HepG2 (cell line): ENCODE measurements around the gene UTRN. TPM values are rescaled to one million over a fixed set of nuclear protein-coding genes. Genes with fewer than 3 reads are reported as not detected.

ENCODE experiments used
- ATAC-seq: fragments of 200-7000 bp; cut with Tn5 transposase; 3 replicates; pipeline ENCODE4 v1.9.1; 2020; ENCODE audit warnings: mild to moderate bottlenecking, moderate library complexity
- BruUV-seq: library from RNA; stranded (reverse); fragments of 400-500 nt; replicated peaks from 2 replicates; lab custom pipeline; 2021; lab: Mats Ljungman, UMichigan
- CTCF ChIA-PET: fragments of 300-600 bp; formaldehyde crosslinking; extraction: SDS; loops from one replicate; lab custom pipeline; 2021; ENCODE audit warnings: low total read pairs, inconsistent platforms, low intra/inter-chr PET ratio; lab: Yijun Ruan, JAX
- POLR2A ChIA-PET: fragments of 350-600 bp; sonication (Branson Sonifier 250); formaldehyde crosslinking; loops from one replicate; lab custom pipeline; 2020; ENCODE audit warnings: antibody characterized with exemption, inconsistent platforms; lab: Yijun Ruan, JAX
- DNase-seq: peaks from one replicate; pipeline ENCODE4 v3.0.0-alpha.2; 2015; ENCODE audit warnings: low spot score
- FAIRE-seq: peaks from 3 replicates; lab custom pipeline; 2011; peaks lifted over from hg19 to GRCh38; lab: Jason Lieb, UNC
- H2AFZ ChIP-seq: one replicate; pipeline ENCODE4 v1.6.1; 2011; ENCODE audit warnings: low read length, inconsistent platforms
- H3K27ac ChIP-seq: fragments of 300-600 bp; 3 replicates; pipeline ENCODE4 v1.8.0; 2011; ENCODE audit warnings: mixed run types, mild to moderate bottlenecking, mixed read lengths, low read length, inconsistent platforms; ENCODE audit not compliant: insufficient read depth; ENCODE audit errors: extremely low read length
- H3K27me3 ChIP-seq, 2 experiments: fragments of 200-600 bp in 1 of 2; 2 replicates in 1 of 2; 3 replicates in 1 of 2; pipeline versions ENCODE4 v1.6.0 to v1.8.0; 2011; ENCODE audit warnings: low read length in 2 of 2, mild to moderate bottlenecking in 2 of 2, moderate library complexity in 2 of 2, inconsistent platforms in 1 of 2; ENCODE audit not compliant: insufficient read depth in 2 of 2, control insufficient read depth in 1 of 2
- H3K36me3 ChIP-seq, 2 experiments: fragments of 200-600 bp in 1 of 2; replicated peaks in 1 of 2; 2 replicates in 1 of 2; 3 replicates in 1 of 2; pipeline versions ENCODE4 v1.5.1 to v1.8.0; 2011; ENCODE audit warnings: low read length in 2 of 2, inconsistent platforms in 1 of 2; ENCODE audit not compliant: insufficient read depth in 2 of 2, control insufficient read depth in 1 of 2
- H3K4me1 ChIP-seq: 2 replicates; pipeline ENCODE4 v1.5.1; 2012; ENCODE audit warnings: low read length, inconsistent platforms; ENCODE audit not compliant: insufficient read depth
- H3K4me2 ChIP-seq: 2 replicates; pipeline ENCODE4 v1.6.0; 2011; ENCODE audit warnings: low read depth, low read length, inconsistent platforms
- H3K4me3 ChIP-seq, 3 experiments: fragments of 200-600 bp in 1 of 3; sonication (generic), shearing (Covaris generic) in 1 of 3; replicated peaks in 1 of 3; 2 replicates each; pipeline ENCODE4 v1.5.1; 2011 to 2016; ENCODE audit warnings: low read length in 3 of 3, inconsistent platforms in 2 of 3, low read depth in 2 of 3, mild to moderate bottlenecking in 2 of 3, control low read depth in 1 of 3, mixed read lengths in 1 of 3; ENCODE audit not compliant: insufficient read depth in 1 of 3
- H3K79me2 ChIP-seq: one replicate; pipeline ENCODE4 v1.6.1; 2011; ENCODE audit warnings: low read length, inconsistent platforms; ENCODE audit not compliant: insufficient read depth
- H3K9ac ChIP-seq: 2 replicates; pipeline ENCODE4 v1.6.0; 2011; ENCODE audit warnings: mild to moderate bottlenecking, low read depth, low read length, inconsistent platforms; ENCODE audit not compliant: insufficient read depth
- H3K9me3 ChIP-seq: 2 replicates; pipeline ENCODE4 v1.5.1; 2012; ENCODE audit warnings: mild to moderate bottlenecking, low read length
- H4K20me1 ChIP-seq: 2 replicates; pipeline ENCODE4 v1.6.0; 2011; ENCODE audit warnings: inconsistent platforms, mild to moderate bottlenecking, low read length, moderate library complexity; ENCODE audit not compliant: insufficient read depth
- CEBPB ChIP-seq: IDR thresholded peaks from 2 replicates; pipeline ENCODE4 v1.6.1; 2011; ENCODE audit warnings: low read depth, low read length, improper control_type of control experiment, borderline replicate concordance
- STAT5B ChIP-seq: sonication (generic); formaldehyde crosslinking; IDR thresholded peaks from 2 replicates; pipeline ENCODE4 v1.4.0; 2020; ENCODE audit warnings: missing genetic modification reagents
- ZBTB33 ChIP-seq: sonication (generic); formaldehyde crosslinking; IDR thresholded peaks from 2 replicates; pipeline ENCODE4 v1.4.0; 2020; ENCODE audit warnings: missing genetic modification reagents
- WGBS: methylation state at CpG from one replicate; pipeline ENCODE4 v1.1.6; 2017; ENCODE audit warnings: low lambda C conversion rate; 5-methylcytosine and 5-hydroxymethylcytosine counted together
- in situ Hi-C: cut with HindIII; loops from 2 replicates; pipeline ENCODE4 v1.10.0; 2017; ENCODE audit warnings: low pct_unique_long_range_greater_than_20kb; ENCODE audit not compliant: extremely low pct_ligation_motif_present
- intact Hi-C: fragments of 100-400 bp; cut with micrococcal nuclease; formaldehyde crosslinking; loops from one replicate; pipeline ENCODE4 v1.10.0; 2022; ENCODE audit not compliant: unreplicated experiment
- polyA plus RNA-seq, 8 experiments: library from polyadenylated mRNA; depleted of rRNA in 3 of 8; stranded (reverse) in 7 of 8; unstranded in 1 of 8; fragments of >200 nt; fragmentation: Illumina TruSeq in 4 of 8; extraction: Trizol in 4 of 8; gene quantifications; 2 replicates each; pipeline versions ENCODE4 v1.2.1 to v1.2.3, GENCODE V29; 2011 to 2016; ENCODE audit warnings: low read depth in 4 of 8, missing spikeins in 1 of 8, mixed read lengths in 1 of 8; ENCODE audit not compliant: insufficient read depth in 1 of 8
- total RNA-seq, 5 experiments: library from RNA; depleted of rRNA; stranded (reverse); fragments of >200 nt; fragmentation: Illumina TruSeq; extraction: Trizol; gene quantifications; 2 replicates each; pipeline ENCODE4 v1.2.3, GENCODE V29; 2016; ENCODE audit warnings: low read depth in 1 of 5

Gene UTRN
- total and polyA plus RNA-seq, 2 of the 13 experiments (the other 11 are each of a cell fraction or from before 2014, with no cell fraction given), result 102 to 116 TPM

GRCh38 chr6:144334150-144334708 is 49.1 kb downstream of the UTRN start:
- TF ChIP-seq CEBPB (peak; percentile 65; the same call in 1 of the 2 replicates), STAT5B (CRISPR knock-in tag) (no peak), ZBTB33 (CRISPR knock-in tag) (peak; percentile 73; the same call in 1 of the 2 replicates)
- Histone ChIP-seq H3K27me3 (no peaks in the 10 kb centered on the region), H3K27ac (no peak overlapping the region), H3K4me2 (no peak overlapping the region), H2AFZ (no peak overlapping the region), H3K9ac (no peak overlapping the region), H3K4me3 (no peak overlapping the region), H3K36me3 (peaks cover 22 to 34% of the 10 kb centered on the region in 2 experiments; a peak in 4 of 5 replicates), H4K20me1 (peaks cover 4% of the 10 kb centered on the region; the same call in 1 of the 2 replicates), H3K4me1 (peaks cover 75% of the 10 kb centered on the region), H3K9me3 (no peaks in the 10 kb centered on the region), H3K79me2 (peaks cover 94% of the 10 kb centered on the region)
- no peak for FAIRE-seq
- ChIA-PET POLR2A (no interaction called here), CTCF (no interaction called here)
- no peak for ATAC-seq
- DNase-seq, result no peak
- intact Hi-C loops, result no loop called here
- BruUV-seq, result no TSS peak
- WGBS, result 92% methylated on average over 12 of the region's 12 CpGs
- in situ Hi-C loops, result no loop called here

Other genes starting within 250 kb of the UTRN start
- gene SF3B5, start 189.8 kb upstream of the UTRN start, total RNA-seq (2016; rRNA removed; fragmentation: Illumina TruSeq; extraction: Trizol), result 263 and 346 TPM in 2 replicates
- gene SF3B5, start 189.8 kb upstream of the UTRN start, polyA plus RNA-seq (2011; rRNA removed), result 292 and 294 TPM in 2 replicates
- gene STX11, start 134.8 kb upstream of the UTRN start, total RNA-seq (2016; rRNA removed; fragmentation: Illumina TruSeq; extraction: Trizol), result not detected in 2 replicates
- 0.03 and 0.07 TPM in 2 replicates for gene STX11, start 134.8 kb upstream of the UTRN start, polyA plus RNA-seq (2011; rRNA removed)